NCI-H526 (cell line): Measurements from ENCODE around the gene SKP1.
"Not testable (repeated sequence)": the region's sequence is repeated elsewhere in the genome, so short reads cannot be mapped to it uniquely, and the experiment has no call there.

Source experiments
- DNase-seq, 2 experiments: peaks; one replicate each; lab custom pipeline; 2025; lab: John Stamatoyannopoulos, UW

Gene SKP1

DNA sequence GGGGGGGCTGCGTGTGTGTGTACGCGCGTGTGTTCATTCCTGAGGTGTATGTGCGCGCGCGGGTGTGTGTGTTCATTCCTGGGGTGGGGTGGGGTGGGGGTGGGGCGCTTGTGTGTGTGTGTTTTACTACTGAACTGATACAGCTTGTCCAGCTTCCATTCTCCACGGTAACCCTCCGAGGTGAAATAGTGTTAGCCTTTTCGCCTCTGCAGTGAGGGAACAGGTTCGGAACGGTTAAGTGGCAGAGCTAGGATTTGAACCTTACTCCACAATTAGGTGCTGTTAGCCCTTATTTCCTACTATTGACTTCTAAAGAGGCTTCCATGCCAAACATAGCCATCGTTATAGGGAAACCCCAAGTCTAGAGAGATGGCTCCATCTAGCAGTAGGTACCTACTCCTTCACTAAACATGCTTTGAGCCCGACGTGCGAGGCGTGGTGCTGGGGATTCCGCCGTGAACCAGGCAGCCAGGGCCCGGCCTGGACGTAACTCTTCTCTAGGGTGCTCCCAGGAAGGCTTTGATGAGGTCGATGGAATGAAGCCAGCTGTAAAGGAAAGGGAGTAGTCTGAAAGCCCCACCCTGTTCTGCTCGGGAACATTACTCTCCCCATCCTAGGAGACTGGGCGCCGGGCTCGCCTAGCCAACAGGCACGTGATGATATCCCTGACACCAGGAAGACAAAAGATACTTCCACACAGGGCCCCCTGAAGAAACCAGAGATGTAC, 782 bp upstream of the SKP1 start:
- peak; percentile 15 to 42 for DNase-seq

DNA sequence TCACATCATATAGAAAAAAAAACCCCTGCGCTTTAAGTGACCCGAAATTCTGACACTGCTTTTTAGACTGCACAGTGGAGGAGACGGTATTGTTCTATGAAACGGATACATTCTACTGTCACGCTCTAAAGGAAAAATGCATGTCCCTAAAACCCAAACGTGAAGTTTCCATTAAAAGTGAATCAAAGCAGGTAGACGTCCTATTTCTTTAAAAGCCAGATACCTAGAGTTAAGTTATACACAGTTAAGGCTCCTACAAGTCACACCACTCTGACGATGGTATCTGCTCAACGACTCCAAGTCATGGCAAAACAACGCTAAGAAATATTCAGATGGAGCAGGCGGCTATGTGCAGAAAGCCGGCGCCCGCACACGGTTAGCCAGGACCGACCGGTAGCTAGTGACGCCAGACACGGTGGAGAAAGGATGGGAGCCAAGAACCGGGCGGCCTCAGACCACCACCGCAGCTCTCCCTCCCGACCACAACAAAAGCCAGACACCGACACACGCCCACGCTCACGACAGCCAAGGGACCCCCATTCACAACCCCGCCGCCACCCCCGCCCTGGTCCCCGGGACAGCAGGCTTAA, 734 bp downstream of the SKP1 start:
- DNase-seq = peak in 1 of 2 experiments; percentile 38

DNA sequence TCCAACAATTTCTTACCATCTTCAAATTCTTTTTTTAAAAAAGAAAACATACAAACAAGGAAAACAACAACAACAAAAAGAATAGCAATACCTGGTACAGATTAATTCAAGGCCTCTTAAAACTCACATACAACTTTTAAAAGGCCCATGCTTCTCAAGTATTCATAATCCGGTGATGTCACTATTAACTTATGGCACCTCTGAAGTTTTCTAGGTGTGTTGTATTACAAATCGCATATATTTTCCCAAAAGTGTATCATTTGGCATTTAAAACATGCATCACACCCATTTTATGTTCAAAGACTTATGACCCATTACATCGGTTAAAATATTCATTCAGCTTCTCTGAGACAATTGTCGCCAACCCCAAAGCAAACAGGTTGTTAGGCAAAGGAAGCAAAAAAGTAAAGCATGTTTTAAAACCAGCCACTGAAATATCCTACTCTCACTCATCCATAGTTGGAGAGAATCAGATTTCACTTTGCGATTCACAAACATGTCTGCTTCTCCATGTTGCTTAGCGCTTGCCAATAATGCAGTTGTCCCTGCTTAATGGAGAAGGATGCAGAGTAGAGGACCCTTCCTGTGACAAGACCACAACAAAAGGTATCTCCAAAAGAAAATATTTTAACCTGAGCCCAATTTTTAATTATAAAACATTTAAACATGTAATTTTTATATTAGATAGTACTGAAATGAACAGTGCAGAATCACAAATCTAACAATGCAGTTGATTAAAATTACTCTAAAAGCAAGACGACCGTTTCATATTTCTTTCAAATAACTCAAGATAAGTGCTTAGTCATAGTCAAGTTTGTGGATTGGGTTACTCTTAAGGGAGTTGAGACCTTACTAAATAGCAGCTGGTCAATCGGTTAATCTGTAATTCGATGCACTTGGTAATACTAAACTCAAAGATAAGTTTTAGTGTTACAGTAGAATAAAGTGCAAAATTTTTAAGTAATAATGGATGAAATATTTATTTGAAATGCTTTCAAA, 1.6 kb downstream of the SKP1 start:
- peak; percentile 6 to 25 for DNase-seq

DNA sequence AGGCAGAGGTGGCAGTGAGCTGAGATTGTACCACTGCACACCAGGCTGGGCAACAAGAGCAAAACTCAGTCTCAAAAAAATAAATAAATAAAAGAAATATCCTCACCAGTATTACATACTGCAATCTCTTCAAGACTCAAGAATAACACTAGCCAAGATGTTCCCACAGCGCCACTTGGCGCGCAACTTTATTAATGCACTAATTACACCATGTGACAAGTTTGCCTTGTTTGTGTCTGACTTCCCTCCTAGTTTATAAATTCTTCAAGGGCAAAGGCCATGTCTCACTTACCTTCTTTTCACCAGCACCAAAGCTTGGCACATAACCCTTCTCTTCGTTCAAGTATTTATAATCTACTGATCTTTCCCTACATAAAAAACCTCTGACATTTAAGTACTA, 4.8 kb downstream of the SKP1 start:
- no peak for DNase-seq

- no peak for DNase-seq
Observed at GRCh38 chr5:134162592-134162991, 14.2 kb downstream of the SKP1 start.

DNA sequence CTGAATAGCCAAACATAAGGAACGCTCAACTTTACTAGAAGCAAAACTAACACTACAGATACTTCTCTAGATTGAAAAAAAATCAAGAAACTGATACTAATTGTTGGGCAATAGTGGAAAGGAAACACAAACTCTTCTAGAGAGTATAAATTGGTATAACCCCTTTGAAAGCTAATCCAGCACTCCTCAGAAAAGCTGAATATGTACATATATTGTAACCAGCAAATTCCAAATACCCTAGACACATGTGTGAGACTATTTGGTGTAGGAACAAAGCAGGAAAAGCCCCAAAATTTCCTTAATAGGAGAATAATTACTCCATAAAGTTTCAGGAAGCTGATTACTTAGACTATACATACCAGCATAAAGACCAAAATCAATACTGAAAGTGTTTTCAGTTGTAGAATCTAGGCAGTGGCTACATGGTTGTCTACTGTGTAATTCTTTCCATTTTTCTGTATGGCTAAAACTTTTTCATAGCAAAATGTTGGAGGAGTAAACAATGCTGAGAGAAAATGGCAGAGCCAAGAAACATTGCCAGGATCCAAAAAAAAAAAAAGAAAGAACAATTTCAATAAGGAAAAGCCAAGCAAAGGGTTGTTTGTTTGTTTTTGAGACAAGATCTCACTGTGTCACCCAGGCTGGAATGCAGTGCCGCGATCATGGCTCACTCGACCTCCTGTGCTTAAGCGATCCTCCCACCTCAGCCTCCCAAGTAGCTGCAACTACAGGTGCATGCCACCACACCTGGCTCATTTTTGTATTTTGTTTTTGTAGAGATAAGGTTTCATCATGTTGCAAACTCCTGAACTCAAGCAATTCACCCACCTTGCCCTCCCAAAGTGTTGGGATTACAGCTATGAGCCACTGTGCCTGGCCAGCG, 15.0 kb downstream of the SKP1 start:
- DNase-seq = no peak

DNA sequence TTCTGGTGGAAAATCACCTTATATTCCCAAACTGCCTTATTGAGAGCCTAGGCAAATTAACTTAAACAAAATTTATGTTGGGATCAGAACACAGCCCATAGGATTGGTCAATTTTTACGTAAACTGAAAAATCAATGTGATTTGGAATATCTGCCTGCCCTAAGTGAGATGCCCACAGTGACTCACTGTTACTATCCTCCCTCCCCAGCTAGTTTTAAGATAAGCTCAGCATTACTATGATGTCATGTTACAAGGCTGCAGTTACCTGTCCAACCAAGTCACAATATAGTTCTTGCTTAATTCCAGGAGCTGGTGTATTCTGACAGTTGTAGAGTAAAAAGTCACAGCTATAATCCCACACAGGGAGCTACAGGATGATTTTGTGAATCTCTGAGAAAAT, 23.1 kb downstream of the SKP1 start:
- no peak for DNase-seq

- DNase-seq = no peak
Observed at GRCh38 chr5:134153241-134153640, 23.5 kb downstream of the SKP1 start.

- not testable (repeated sequence) for DNase-seq
Observed at GRCh38 chr5:134152173-134152832, 24.4 kb downstream of the SKP1 start.

DNA sequence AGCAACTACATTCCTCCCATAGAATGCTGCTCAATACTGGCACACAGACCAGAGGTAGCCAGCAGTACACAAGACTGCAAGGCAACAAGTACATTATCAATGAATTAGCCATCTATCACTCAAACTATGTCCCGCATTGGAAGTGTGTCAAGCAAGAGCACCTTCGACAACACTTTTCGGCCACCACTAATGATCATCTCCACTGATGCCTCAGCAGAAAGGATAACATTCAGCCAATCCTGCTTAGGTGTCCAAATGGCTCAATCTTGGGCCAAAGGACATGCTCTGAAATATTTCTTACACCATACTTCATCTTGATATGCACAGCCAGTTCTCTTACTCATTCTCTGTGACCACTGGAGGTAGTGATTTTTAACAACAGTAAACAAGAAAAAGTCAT, 25.0 kb downstream of the SKP1 start:
- no peak for DNase-seq

DNA sequence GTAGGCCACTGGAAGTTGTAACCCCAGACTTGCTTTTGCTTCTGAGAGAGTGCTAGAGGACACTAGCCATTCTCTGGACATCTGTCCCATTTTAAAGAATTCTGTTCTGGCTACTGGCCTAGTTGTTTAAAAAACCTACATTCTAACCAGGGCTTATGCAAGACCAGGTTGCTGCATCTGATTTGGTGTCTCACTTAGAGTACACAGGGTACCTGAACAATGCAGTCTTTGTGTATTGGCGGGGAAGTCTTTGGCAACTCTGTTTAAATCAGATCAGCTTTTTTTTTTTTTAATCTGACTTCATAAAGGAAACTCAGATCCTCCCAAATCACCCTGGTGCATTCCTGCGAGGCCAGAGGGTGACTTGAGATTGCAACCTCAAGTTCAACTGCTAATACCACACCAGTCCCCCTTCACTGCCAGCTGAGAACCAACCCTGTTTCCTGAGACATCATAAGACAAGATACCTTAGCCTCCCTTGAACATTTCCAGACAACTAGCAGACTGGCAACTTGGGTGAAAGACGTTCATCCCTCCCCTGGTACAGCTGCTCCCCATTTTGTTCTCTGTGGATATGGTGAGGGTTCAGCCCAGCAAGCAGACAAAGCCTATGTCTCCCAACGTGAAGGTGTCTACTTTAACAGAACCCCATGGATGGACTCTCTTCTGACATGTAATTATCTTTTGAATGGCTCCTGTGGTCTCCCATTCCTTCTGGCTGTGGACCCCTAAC, 27.0 kb downstream of the SKP1 start:
- no peak for DNase-seq

GRCh38 chr5:134148986-134149539, 27.7 kb downstream of the SKP1 start:
- no peak for DNase-seq

GRCh38 chr5:134148316-134148715, 28.4 kb downstream of the SKP1 start:
- DNase-seq = no peak

DNA sequence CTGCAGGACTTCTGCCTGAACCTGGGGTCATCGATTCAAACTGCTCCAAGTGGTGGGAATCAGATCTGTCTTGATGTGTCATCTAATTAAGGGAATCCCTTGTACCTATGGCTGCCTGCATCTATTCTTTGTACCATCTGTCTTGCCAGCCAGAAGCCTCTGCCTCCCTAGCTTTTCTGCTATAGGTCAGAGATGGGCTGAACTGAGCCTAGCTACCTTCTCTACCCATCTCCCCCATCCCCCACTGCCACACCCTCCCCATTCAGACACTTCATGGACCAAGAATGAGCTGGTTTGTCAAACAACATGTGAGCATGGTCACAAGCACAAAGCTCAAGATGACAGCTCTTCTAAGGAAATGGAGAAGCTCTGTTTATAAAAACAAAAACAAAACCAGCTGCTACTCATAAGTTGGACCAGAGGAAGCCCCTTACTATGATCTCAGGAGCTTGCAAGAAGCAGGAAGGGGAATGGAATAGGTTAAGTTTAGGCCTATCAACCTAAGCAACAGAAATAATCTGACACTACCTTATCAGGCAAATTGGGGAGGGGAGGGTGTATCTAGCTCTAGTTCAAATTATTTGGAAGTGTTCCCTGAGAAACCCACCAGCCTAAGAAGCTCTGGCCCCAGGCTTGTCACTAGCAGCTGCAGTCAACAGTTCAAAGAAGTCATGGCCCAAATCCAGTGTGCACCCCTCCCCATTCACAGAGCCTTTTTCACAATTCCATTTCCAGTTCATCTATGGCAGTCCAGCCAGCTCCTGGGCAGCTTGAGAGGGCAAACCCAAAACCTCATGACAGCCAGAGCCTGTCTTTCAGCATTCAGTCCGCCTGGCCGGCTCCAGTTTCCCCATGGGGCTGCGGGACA, 29.9 kb downstream of the SKP1 start:
- DNase-seq = no peak

DNA sequence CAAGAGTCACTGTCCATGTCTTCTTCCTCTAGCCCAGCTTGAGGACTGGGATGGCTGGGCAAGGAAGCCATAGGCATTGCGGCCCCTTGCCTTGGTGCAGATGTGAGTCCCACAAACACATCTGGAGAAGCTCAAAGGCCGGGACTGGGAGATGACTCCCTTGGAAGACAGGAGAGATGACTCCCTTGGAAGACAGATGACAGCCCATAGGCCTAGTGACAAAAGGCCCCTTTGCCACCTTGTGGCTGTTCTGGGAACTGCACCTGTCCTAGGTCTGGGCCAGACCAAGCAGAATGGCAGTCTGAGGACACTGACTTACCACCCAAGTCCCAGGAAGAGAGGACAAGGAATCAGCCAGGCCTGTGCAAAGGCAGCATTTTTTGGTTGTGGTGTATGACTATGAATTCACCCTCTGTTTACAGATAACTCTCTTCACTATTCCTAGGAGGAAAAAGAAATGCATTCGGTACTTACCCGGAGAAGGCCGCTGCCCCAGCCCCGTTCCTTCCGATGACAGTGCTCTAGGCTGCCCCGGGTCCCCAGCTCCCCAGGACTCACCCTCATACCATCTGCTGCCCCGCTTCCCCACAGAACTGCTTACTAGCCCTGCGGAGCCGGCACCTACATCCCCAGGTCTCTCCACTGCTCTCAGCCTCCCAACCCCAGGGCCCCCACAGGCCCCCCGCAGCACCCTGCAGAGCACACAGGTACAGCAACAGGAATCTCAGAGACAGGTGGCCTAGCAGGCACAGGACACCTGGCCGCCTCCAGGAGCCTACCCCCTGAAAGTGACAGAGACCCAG, 30.8 kb downstream of the SKP1 start:
- peak in 1 of 2 experiments; percentile 55 for DNase-seq

- DNase-seq = no peak
Observed at GRCh38 chr5:134145041-134145757, 31.6 kb downstream of the SKP1 start.
